DOHH2 (cell line): ENCODE measurements around the gene ZNF444.
A peak's percentile ranks its signal among the peaks of the same experiment; 100 is the strongest.
"Not testable (repeated sequence)": the region's sequence is repeated elsewhere in the genome, so short reads cannot be mapped to it uniquely, and the experiment has no call there.

Experiments
- H3F3A ChIP-seq: fragments of 200-600 bp; sonication (generic), shearing (Covaris generic); 2 replicates; pipeline ENCODE4 v1.6.0; 2016; ENCODE audit warnings: antibody characterized with exemption, mild to moderate bottlenecking; ENCODE audit not compliant: control insufficient read depth, insufficient read depth
- H3K27ac ChIP-seq: fragments of 200-600 bp; sonication (generic); 2 replicates; pipeline ENCODE4 v1.5.1; 2014; ENCODE audit warnings: low read depth, mild to moderate bottlenecking, low read length, moderate library complexity
- H3K27me3 ChIP-seq: fragments of 200-600 bp; sonication (generic); 2 replicates; pipeline ENCODE4 v1.6.1; 2014; ENCODE audit warnings: mild to moderate bottlenecking, low read length, mixed read lengths; ENCODE audit not compliant: control insufficient read depth
- H3K36me3 ChIP-seq: fragments of 200-600 bp; sonication (generic); 2 replicates; pipeline ENCODE4 v1.6.1; 2014; ENCODE audit warnings: mild to moderate bottlenecking, low read length, moderate library complexity, mixed read lengths; ENCODE audit not compliant: control insufficient read depth
- H3K4me1 ChIP-seq: fragments of 200-600 bp; sonication (generic); 2 replicates; pipeline ENCODE4 v1.6.1; 2014; ENCODE audit warnings: mild to moderate bottlenecking, low read length, mixed read lengths; ENCODE audit not compliant: control insufficient read depth
- H3K4me2 ChIP-seq: fragments of 200-600 bp; sonication (generic); 2 replicates; pipeline ENCODE4 v1.6.0; 2014; ENCODE audit warnings: mild to moderate bottlenecking, low read length, moderate library complexity
- H3K4me3 ChIP-seq: fragments of 200-600 bp; sonication (generic); 2 replicates; pipeline ENCODE4 v1.5.1; 2014; ENCODE audit warnings: mild to moderate bottlenecking, low read length, mixed read lengths
- H3K79me2 ChIP-seq: fragments of 200-600 bp; sonication (generic); 2 replicates; pipeline ENCODE4 v1.6.1; 2014; ENCODE audit warnings: mild to moderate bottlenecking, low read length, mixed read lengths; ENCODE audit not compliant: control insufficient read depth
- H3K9me2 ChIP-seq: fragments of 200-600 bp; sonication (generic); replicated peaks from 2 replicates; pipeline ENCODE4 v1.6.1; 2014; ENCODE audit warnings: mild to moderate bottlenecking, low read length, mixed read lengths; ENCODE audit not compliant: control insufficient read depth
- H3K9me3 ChIP-seq: fragments of 200-600 bp; sonication (generic); 2 replicates; pipeline ENCODE4 v1.6.1; 2014; ENCODE audit warnings: antibody characterized with exemption, low read length, mixed read lengths; ENCODE audit not compliant: control insufficient read depth, insufficient read depth
- H4K20me1 ChIP-seq: fragments of 200-600 bp; sonication (generic); 2 replicates; pipeline ENCODE4 v1.6.0; 2014; ENCODE audit warnings: low read depth, mild to moderate bottlenecking, antibody characterized with exemption, low read length, moderate library complexity; ENCODE audit not compliant: control insufficient read depth, insufficient read depth
- CTCF ChIP-seq: fragments of 200-600 bp; sonication (generic); IDR thresholded peaks from one replicate; pipeline ENCODE4 v1.5.1; 2014; ENCODE audit warnings: antibody characterized with exemption, mild to moderate bottlenecking, low read depth, low read length; ENCODE audit not compliant: poor library complexity, severe bottlenecking
- EZH2phosphoT487 ChIP-seq: fragments of 200-600 bp; sonication (generic); IDR thresholded peaks from 2 replicates; pipeline ENCODE4 v1.6.1; 2017; ENCODE audit warnings: borderline replicate concordance, mild to moderate bottlenecking, antibody characterized with exemption, low read length, moderate library complexity, mixed read lengths

The ZNF444 gene

DNA sequence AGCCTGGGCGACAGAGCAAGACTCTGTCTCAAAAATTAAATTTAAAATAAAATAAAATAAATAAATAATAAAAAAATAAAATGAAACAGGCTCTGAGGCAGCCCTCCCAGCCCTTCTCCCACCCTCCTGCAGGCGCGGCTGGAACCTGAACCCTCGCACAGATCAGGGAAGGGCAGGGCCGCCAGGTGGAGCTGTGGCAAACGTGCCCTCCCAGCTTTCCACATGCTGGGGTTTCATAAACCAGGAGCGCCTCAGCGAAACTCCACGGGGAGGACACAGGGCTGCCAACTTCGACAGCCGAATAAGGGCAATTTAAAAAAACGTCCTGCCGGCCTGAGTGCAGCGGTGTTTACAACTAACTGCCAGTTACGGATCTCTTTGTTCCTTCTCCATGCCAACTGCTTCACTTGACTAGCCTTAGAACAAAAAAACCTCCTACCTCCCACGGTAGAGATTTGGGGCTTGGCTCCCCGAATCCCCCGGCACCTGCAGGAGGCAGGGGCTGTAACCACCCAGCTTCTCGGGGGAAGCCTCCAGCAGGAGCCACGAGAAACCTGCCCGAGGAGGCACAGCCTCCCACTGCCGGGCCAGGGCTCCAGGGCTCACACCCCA, 35.9 kb upstream of the ZNF444 start:
- Histone ChIP-seq H3K9me2 (no peaks in the 10 kb centered on the region), H3K4me1 (peaks cover 24% of the 10 kb centered on the region), H3K79me2 (peaks cover 87% of the 10 kb centered on the region), H4K20me1 (peaks cover 7% of the 10 kb centered on the region; the same call in 1 of the 2 replicates), H3F3A (no peaks in the 10 kb centered on the region), H3K36me3 (peaks cover 14% of the 10 kb centered on the region), H3K4me2 (peak overlapping the region; percentile 35), H3K27me3 (no peaks in the 10 kb centered on the region), H3K27ac (peak overlapping the region; percentile 18; the same call in 1 of the 2 replicates), H3K4me3 (no peak overlapping the region), H3K9me3 (no peaks in the 10 kb centered on the region)
- TF ChIP-seq CTCF (peak; percentile 63), EZH2phosphoT487 (no peak)

DNA sequence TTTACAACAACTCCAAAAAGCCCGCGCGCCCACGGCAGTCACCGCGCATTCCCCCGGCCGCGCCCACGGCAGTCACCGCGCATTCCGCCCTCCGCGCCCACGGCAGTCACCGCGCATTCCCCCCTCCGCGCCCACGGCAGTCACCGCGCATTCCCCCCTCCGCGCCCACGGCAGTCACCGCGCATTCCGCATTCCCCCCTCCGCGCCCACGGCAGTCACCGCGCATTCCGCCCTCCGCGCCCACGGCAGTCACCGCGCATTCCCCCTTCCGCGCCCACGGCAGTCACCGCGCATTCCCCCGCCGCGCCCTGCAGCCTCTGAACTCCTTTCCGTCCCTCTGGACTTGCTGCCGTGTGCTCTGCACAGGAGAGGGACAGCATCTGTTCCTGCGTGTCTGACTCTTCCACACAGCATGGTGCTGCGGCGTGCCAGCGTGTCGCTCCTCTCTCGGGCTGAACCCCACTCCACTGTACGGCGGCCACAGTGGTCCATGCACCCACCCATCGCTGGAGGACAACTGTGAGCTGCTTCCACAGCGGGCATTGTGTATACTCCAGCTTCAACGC, 35.2 kb upstream of the ZNF444 start:
- peaks cover 90% of the 10 kb centered on the region for H3K79me2 ChIP-seq
- peaks cover 16% of the 10 kb centered on the region for H3K36me3 ChIP-seq
- H3K27ac ChIP-seq, H3K4me3 ChIP-seq, H3F3A ChIP-seq, H3K9me2 ChIP-seq, H4K20me1 ChIP-seq, H3K27me3 ChIP-seq, H3K9me3 ChIP-seq: not testable (repeated sequence)
- H3K4me1 ChIP-seq = peaks cover 32% of the 10 kb centered on the region
- H3K4me2 ChIP-seq = peak overlapping the region; percentile 35; the same call in 1 of the 2 replicates

DNA sequence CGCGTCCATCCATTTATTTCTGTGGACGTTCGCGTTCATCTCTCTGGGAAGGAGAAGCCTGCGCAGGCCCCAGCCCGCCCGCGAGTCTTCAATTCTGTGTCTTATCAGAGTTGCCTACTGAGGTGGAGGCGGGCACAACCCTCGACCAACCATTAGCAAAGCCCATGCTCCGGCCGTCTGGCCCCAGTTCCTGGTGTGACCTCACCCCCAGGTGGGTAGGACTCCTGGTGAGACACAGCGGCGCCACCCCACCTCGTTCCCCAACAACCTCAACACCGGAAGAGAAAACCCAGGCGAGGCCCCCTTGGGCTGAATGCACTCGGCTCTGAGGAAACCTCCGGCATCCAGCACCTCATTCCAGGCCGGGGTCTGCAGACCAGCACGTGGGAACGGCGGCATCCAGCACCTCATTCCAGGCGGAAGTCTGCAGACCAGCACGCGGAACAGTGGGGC, 34.7 kb upstream of the ZNF444 start:
- H3K4me1 ChIP-seq = peaks cover 37% of the 10 kb centered on the region
- H3K36me3 ChIP-seq = peaks cover 11% of the 10 kb centered on the region
- TF ChIP-seq EZH2phosphoT487 (no peak), CTCF (no peak)
- peaks cover 94% of the 10 kb centered on the region for H3K79me2 ChIP-seq
- no peak overlapping the region for H3K4me3 ChIP-seq
- H3K27me3 ChIP-seq = no peaks in the 10 kb centered on the region
- H3K4me2 ChIP-seq = no peak overlapping the region
- H3K27ac ChIP-seq = no peak overlapping the region
- no peaks in the 10 kb centered on the region for H3K9me3 ChIP-seq
- H4K20me1 ChIP-seq = peaks cover 13% of the 10 kb centered on the region; the same call in 1 of the 2 replicates
- H3F3A ChIP-seq = no peaks in the 10 kb centered on the region
- H3K9me2 ChIP-seq = no peaks in the 10 kb centered on the region

DNA sequence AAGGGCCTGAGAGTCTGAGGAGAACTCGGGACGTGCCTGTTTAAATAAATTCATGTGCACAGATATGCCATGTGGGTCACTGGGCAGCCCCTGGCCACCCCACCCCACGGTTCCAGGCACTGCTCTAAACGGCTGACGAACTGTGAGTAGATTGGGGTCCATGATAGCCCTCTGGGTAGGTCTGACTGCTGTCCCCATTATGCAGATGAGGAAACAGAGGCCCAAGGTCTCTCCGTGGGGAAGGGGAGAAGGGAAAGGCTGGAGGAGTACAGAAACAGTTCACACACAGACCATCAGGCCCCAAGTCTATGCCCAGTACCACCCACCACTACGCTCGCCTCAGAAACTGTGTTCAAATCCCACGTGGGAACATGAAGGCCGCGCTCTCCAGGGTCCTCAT, 34.1 kb upstream of the ZNF444 start:
- Histone ChIP-seq H3K4me2 (no peak overlapping the region), H3K27me3 (no peaks in the 10 kb centered on the region), H3K4me3 (no peak overlapping the region), H3K79me2 (peaks cover 95% of the 10 kb centered on the region), H4K20me1 (peaks cover 17% of the 10 kb centered on the region; the same call in 1 of the 2 replicates), H3K9me2 (no peaks in the 10 kb centered on the region), H3K9me3 (no peaks in the 10 kb centered on the region), H3K27ac (no peak overlapping the region), H3K4me1 (peaks cover 42% of the 10 kb centered on the region), H3F3A (peaks cover 2% of the 10 kb centered on the region), H3K36me3 (peaks cover 7% of the 10 kb centered on the region)
- no peak for TF ChIP-seq EZH2phosphoT487
- no peak for TF ChIP-seq CTCF
